NCI-H187 (cell line): Measurements from ENCODE around the gene CLIC5.
"Not testable (repeated sequence)": the region's sequence is repeated elsewhere in the genome, so short reads cannot be mapped to it uniquely, and the experiment has no call there.

Experiments used
- DNase-seq, 2 experiments: peaks; one replicate each; lab custom pipeline; 2025; lab: John Stamatoyannopoulos, UW

Gene CLIC5

DNA sequence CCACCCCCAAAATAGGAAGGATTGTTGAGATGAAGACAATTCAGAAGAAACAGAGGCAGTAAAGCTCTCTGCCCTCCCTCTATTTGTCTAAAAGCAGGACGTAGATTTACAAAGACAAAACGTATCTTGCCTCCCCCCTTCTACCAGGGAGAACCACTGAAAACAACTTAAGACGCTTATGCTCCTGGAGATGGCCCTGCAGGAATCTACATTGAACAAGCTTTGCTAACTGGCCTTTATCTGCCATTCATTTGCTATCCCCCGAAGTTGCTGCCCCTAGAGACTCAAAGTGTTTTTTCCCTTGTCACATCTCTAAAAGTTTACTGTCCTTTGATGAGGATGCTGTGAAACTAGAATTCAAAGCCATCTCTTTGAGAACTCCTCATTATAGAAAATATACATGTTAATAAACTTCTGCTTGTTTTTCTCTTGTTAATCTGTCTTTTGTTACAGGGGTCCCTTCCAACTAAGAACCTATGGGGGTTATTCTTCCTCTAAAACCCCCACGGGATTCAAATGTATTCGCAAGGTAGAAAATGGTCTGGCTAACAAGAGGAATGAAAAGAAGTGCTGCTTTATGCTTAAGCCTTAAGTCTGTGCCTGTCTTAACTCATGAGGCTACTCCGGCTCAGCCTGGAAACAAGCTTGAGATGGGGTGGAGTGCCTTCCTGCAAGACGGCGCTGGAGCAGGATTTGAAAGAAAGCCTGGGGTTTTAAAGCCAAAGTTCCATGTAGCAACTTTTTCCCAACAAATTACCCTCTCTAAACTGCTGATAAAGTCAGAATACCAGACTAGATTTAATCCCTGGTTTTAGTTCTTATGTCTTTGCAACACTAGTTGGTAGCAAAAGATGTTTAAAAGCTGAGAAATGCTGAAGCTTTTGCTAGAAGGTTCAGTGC, 88.0 kb downstream of the CLIC5 start:
- no peak for DNase-seq

DNA sequence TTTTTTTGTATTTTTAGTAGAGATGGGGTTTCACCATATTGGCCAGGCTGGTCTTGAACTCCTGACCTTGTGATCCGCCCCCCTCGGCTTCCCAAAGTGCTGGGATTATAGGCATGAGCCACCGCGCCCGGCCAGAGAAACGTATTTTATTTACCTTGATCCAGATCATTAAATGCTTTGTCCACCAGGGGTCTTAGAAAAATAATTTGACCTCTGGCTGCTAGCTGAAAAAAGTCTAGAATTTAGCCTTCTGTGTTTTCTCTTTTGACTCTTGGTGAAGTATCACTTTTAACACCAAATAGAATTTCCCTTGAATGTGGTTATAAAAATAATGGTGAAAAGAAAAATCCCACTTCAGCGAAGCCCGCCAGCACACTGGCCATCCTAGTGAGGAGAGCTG, 89.2 kb downstream of the CLIC5 start:
- not testable (repeated sequence) for DNase-seq

DNA sequence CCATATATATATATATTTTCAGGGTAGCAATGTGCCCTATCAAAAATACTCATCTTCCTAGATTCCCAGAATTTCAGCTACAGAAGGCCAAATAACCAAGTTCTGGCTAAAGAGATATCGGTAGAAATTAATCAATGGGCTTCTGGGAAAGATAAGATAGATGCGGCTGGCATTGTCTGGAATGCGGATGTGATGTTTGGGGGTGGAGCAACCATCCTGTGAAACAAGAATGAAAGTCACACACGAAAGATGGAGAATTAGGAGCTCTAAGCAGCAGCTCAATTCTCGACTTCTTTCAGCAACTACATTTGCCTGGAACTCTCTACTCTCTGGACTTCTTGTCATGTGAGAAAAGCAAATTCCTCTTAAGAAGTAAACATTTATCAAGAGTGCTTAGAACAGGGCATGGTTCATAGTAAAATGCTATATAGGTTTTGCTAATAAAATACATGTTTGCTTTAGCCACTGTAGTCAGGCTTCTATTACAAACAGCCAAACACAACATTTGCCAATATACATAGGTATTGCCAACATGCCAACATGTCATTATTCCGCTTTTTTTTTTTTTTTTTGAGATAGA, 90.8 kb downstream of the CLIC5 start:
- DNase-seq: no peak

DNA sequence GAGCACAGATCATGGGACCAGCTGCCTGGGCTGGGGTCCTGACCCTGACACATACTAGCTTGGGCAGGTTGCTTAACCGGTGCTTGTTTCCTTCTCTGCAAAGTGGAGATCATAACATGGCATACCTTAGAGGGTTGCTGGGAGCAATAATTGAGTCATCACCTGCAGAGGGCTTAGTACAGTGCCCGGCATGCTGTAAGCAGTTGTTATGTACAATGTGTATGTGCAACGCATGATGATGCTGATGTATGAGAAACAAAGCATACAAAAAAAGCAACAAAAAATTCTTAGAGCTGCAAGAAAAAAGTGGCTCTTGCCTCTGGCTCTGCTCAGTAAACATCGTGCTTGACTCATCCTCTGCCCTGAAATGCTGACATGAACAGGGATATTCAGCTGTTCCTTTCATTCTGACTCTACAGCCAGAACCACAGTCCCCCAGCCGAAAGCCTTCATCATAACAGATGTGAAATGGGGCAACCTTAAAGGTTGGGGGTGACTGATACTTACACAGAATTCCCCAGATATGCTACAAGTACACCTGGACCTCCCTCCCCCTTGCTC, 91.7 kb downstream of the CLIC5 start:
- no peak for DNase-seq

DNA sequence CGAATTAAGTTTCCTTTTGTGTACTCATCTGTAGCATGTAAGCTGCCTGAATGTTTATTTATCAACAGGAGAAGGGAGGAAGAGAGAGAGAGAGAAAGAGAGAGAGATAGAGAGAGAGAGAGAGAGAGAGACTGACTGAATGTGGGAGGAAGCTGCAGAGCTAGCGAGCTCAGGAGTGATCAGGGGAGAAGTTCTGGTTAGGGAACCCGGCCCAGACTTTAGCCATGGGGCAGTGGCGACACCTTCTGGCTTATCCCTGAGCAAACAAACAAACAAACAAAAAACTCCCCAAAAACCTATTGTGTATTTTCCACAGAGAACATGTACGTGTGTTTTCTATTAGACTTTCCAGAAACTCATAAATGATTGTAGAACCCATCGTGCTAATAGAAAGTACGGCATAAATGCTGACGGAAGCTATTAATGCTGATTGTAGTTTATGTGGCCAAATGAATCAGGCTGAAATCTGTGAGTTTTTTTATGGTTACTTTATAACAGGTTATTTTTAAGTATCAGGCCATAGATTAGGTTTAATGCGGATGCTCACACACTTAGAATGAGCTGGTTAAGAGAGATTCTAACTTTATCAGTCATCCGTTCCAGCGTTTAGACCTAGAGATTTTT, 92.8 kb downstream of the CLIC5 start:
- peak; percentile 13 to 14 for DNase-seq

DNA sequence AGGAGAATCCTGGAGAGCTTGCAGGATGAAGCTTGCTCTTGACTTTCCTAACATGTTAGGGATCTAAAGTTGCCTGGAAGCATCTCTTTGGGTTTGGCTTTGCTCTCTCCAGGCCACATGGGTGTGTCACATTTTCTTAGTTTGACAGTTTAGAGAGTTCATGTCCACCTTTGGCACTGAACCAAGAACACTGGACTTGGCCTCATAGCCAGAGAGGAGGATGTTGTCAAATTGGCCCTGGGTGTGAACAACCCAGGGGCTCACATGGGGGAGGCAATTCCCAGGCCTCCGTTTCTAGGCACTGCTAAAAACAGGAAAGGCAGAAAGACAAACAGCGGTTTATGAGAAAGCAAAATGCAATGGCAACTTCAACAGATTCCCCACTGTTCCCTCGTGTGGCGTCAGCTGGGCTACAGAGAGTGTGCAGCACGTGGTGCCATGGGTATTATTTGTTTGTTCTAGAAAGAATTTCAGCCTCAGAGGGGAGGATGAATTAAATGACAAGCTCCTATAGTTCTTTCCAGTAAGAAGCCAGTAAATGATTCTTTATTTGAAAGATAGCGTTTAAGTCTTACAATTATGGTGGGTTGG, 93.9 kb downstream of the CLIC5 start:
- DNase-seq: no peak

DNA sequence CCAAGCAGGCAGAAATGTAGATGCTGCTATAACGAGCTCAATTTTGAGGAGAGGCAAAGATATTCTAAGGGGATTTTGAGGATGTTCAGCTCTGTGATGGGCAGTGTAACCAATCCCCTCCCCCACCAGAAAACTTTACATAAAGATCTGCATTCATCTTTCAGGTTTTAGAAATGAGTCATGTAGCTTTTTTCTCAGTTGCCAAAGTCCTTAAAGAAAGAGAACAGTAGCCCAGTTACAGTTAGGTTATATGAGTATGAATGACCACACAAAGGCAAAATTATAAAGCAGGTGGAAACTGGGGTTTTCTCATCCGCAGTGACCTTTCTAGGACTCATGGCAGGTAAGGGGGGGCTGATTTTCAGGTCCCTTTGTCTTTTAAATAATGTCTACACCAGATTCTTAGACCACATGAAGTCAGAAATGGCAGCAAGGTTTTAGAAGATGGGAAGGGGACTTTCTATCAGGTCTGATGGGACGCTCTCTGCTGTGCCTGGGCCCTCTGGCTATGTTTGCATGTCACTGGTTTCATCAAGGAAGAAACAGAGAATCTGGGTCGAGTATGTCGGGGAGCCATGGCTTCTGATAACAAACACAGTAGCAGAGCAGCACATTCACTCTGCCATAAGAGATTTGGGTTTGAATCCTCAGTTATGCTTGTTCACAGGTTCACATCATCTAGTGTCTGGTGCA, 94.7 kb downstream of the CLIC5 start:
- DNase-seq: no peak

DNA sequence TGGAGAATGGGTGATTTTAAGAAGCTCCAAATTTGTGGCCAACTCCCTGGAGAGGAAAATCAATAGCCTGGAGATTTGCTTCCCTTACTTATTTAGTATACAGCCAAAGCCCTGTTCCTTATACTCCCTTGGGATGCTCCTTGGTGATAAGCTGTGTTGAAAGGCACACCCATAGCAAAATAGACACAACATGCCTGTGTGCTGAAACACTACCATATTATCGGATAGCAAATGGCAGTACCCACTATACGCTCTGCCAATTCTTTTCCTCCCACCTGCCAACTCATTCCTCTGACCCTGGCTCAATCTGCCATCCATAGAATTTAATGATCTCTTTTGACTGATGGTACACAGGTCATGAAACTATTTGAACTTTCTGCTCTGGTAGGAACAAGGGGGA, 98.2 kb downstream of the CLIC5 start:
- no peak for DNase-seq

DNA sequence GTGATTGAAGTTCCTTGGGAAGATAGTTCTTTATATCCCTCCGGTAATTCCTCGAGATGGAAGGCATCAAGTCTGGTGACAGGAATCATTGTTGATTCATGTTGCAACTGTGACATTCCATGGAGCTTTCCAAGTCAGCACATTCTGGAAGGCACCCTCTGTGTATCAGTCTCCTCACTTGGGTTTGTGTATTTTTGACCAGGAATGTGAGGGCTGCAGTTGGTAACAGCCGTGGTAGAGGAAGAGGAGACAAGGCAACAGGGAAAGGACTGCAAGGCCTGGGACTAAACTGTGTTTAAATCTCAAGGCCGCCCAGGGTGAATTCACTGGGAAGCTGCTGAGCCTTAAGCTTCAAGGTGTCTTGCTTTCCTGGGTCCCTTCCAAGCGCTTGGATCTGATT, 99.0 kb downstream of the CLIC5 start:
- no peak for DNase-seq

DNA sequence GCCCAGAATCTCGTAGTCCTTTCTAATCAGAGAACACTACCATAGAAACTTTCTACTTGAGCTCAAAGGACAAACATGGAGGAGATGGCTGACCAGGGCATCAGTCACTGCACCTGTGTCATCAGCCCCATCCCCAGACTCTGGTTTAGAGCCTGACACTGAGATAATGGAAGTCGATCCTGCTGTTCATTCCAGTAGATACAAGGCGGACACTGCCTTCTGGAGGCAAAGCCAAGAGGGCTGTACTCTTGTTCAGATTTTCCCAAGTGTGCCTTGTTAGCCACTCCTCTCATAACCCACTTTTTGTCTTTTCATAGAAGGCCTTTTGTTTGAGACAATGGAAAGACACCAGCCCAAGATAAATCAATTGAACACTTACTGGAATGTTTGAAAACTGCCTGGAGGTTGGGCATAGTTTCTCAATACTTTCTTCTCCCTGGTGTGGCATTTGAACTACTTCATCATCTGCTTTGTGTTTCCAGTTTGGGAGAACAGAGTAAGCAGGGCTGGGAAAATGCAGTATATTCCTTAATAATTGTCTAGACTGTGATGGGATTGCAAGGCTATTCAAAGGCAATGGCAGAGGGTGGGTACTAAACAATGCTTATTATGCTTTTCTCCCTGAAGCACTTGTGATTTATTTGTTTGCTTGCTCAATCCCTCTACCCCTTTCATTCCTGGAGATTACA, 99.7 kb downstream of the CLIC5 start:
- DNase-seq: no peak

DNA sequence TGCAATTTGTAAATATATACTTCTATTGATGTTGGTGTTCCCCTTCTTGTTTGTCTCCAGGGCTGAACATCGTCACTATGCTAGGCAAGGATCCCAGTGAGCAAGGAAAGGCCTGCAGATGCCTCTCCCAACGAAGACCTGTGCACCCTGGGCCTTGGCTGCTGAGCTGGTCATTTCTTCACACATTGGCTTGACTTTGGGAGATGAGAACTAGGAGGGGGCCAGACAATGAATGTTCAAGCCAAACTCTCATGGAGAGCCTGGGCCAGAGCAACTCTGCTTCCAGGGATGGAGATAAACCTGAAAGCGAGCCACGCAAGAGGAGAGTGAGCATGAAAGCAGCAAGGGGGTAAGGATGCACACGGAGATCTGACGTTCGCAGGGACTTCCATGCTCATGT, 104.0 kb downstream of the CLIC5 start:
- DNase-seq: no peak

DNA sequence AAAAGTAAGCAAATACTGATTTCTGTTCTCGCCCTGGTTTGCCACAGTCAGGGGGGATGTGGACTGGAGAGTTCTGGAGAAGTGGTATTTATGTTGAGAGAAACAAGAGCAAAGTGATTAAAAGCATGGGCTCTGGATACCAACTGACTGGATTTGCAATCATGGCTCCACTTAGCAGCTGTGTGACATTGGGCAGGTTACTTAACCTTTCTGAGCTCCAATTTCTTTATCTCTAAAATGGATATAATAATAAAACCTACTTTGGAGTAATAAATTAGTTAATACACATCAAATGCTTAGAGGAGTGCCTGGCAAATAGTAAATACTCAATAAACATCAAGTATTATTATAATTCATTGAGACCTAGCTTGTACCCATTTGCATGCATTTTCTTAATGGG, 111.7 kb downstream of the CLIC5 start:
- DNase-seq: no peak

DNA sequence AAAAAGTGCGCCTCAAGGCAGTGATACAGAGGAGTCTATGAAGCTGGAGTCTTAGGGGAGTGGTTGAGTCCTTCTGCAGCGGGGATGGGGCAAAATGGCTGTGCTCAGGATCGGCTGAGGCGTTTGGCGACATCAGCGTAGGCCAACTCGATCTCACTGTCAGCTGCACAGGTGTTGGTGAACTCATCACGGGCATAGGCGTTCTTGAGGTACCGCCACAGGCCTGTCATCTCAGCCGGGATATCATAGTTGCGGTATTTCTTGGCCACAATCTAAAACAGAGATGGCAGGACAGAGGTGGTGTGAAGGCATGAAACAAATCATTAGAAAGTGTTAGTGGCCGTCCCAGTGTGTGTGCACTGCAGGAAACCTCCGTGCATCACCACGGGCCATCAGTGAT, 112.7 kb downstream of the CLIC5 start:
- no peak for DNase-seq

DNA sequence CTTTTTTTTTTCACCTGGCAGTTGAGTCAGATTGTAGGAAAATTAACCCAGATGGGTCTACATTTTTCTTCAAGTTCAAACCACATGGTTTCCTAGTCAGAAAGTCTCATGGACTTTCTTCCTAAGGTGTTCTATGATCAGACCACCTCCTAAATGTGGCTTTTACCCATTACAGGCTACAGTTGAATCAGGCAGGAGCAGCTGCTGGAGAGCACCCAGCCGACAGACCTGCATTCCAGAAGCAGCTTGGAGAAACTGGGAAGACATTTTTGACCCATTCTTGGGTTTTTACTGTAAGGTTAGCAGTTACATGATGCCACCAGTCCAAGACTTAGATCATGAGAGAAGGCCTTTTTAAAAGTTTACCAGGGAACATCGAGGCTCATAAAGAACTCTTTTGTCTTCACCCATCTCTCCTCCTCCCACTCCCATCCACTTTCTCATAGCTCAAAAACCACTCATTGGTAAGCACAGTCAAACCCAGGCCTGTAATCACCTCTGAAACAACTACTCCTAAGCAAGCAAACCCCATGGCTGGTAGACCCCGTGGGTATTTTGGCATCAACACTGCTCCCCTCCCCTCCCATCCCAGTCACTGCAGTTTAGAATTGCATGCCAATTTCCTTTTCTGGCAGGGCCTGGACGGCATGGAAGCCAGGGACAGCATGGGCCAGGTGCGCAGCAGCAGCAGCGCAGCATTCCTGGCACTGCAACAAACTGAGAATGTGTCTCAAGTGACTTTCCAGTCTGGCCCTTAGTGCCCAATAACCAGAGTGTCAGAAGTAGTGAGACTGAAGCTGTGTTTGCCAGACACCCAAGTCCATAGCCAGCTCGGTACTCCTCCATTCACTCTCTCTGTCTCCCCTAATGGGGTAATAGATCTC, 113.7 kb downstream of the CLIC5 start:
- DNase-seq: no peak

DNA sequence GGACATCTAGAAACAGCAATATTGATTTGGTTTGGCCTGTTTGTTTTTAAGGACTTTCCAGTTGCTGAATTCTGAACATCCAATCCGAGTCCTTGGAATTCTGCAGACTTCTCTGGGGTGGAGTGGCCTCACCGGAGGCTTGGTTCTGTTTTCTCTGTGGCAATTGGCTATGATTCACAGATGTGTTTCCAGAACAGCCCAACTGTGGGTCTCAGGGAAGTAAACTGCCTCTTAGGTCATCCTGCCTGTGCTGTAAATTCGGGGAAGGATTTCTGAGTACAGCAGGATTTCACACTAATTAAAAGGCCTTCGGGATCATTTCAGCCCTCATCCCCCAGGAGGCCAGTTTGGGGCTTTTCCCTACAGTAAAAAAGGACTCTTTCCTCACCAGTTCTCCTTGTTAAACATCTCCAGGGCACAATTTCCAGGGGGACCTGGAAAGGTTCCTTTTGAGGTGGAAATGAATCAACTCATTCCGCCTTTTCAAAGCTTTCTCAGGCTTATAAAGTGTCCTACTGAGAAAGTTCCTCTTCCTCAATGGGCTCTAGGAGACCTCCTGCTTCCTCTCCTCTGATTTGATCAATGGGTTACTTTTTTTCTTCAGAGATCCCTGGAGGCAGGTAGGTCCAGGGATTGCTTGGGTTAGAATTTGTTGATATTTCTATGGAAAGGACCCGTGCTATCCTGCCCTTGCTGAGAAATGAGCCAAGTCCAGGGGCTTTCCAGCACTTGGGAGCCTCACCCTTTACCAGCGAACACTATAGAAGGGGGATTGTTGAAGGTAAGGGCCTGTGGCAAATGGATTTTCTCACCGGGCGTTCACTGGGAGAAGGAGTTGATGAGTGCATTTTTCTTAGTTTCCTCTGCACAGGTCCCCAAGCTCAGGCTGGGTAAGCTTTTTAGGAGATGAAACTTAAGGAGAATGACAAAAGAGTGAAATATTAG, 114.6 kb downstream of the CLIC5 start:
- no peak for DNase-seq

DNA sequence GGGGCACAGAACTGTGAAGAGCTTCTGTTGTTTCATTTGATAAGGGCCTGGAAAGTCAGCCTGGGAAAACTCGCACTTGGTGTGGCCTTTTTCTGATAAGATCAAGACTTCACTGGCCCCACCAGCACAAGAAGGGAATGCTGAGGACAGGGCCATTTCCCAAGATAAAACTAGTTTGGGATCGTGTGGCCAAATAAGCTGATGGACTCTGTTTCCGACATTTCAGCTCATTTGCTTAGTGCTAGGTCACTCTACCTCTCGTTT, 116.0 kb downstream of the CLIC5 start:
- DNase-seq: no peak

DNA sequence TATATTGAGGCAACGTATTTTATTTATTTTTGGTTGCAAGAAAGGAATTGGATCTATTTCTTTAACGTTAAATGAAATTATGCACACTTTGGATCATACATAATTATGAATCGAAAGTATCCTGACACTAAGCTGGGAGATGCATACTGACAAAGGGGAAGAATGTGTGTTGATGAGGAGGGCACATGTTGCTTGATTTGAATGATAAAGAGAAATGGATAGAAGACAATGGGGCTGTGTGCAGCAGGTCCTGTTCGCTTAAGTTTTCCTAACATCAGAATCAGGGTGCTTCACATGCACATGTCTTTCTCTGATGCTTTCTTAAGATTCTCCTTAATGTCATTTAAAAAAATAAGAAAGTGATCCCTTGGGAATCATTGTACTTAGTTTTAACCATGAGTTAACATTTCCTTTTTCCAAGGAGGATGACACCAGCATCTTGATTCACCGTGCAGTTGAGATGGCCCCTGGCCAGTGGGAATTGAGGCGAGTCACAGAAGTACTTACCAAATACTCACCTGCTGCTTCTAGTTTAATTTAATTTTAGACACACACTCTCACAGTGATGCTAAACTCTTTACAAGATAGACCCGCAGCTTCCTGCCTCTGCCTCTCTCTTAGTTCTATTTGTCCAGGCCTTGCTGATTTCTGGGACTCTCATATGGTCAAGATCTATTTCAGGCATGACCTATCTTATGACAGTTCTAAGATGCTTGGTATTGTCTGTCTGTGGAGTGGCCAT, 116.5 kb downstream of the CLIC5 start:
- no peak for DNase-seq

DNA sequence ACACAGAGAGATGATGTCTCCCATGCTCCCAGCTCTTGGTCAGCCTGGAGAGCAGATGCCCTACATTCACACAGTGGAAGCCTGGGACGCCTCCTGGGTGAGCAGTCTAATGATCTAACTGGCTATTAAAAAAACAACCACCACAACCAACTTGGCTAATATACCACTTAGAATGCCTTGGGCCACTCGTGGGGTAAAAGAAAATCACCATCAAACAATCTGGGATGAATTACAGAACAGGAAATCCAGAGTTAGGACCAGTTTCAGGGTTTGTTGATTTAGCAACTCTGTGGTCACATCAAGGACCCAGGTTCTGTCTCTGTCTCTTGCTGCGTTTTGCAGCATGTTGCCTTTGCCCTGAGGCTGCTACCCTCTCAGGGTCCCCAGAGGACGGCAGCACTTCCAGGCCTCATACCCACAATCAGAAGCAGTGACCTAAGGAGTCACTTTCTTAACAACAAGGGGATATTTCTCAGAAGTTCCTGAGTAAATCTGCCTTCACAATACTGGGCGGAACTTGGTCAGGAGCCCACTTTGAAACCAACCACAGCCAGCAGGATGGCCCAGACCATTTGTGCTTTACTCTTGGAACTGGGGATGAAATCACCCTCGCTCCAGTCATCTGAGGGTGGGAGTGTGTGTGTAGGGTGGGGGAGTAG, 118.7 kb downstream of the CLIC5 start:
- no peak for DNase-seq
